Jurkat, Clone E6-1 (cell line): ENCODE measurements around the gene NDUFB8.

ENCODE experiments used
- DNase-seq: peaks from one replicate; pipeline ENCODE4 v3.0.0-alpha.2; 2011; ENCODE audit warnings: low read depth, low spot score
- H3K4me3 ChIP-seq: 2 replicates; pipeline ENCODE4 v1.5.1; 2011; ENCODE audit warnings: mild to moderate bottlenecking, low read length, control low read depth, moderate library complexity

The NDUFB8 gene

DNA sequence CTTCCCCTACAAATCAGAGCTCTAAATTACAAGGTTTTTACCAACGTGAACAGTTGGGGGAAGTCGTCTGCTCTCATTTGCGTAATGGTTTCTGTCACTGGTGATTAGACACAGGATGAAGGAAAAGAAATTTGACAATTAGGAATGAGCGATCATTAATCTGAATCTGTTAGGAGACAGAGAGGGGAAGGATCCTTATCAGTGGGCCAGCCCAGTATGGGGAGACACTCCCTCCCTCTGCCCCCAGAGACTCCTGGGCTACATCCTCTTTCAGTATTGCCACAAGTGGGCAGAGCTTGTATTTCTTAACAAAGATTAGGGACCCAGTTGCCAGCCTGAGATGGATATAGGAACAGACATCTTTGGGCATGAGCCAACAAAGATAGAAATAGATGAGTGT lies 21.5 kb upstream of the NDUFB8 start:
- no peak overlapping the region for H3K4me3 ChIP-seq
- DNase-seq: no peak

DNA sequence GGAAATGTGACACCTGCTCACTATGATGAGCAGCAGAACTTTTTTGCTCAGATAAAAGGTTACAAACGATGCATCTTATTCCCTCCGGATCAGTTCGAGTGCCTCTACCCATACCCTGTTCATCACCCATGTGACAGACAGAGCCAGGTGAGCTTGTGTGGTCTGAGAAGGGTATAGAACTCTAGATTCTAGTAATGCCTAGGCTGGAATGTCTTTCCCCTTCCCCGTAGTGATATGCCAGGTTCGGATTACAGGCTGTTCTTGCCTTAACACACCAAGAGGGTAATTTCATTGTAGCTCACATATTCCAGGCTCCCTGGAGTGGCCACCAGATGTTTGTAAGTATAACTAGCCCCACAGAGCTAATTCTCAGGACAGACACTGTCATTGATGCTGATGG lies 15.3 kb upstream of the NDUFB8 start:
- DNase-seq: no peak
- H3K4me3 ChIP-seq: no peak overlapping the region

DNA sequence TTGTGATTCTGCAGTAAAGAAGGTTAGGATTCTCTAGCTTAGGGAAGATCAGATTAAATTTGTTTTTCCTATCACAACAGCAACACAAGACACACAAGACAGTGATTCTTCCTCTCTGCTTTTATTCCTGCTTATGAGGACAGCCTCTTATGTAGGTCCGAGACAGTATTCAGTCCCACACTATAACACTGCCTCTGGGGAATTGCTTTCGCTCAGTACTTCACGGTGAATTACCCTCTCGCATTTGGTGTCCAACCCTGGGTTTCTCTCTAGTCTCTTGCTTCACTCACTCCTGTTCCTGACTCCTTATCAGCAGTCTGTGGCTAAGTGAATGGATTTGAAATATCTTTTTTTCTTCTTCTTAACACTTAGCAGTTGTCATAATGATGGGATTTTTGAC lies 7.8 kb upstream of the NDUFB8 start:
- no peak for DNase-seq
- no peak overlapping the region for H3K4me3 ChIP-seq

DNA sequence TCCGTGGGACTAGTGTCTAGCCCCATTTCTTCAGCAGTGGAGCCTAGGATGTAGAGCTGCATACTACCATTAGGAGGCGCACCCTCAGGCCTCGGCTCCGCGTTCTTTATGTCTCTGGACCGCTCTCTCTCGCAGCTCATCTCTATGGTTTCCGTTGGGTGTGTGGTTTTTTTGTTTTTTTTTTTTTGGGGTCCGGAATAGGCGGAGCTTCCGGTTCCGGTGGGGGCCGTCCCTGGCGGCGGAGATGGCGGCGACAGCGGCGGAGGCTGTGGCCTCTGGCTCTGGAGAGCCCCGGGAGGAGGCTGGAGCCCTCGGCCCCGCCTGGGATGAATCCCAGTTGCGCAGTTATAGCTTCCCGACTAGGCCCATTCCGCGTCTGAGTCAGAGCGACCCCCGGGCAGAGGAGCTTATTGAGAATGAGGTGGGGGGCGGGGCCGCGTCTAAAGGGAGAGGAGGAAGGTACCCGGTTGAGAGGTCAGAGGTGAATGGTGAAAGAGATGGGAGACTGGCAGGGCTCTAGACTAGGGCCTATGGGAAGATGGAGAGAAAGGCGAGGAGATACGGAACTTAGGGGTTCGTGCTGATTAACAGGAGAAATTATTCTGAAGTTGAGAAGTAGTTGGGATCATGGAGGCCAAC lies 6.2 kb upstream of the NDUFB8 start, which contains the start of gene HIF1AN:
HIF1AN (plus strand) TSS at position 229 of the 639 bp plus-strand sequence; CDS start at position 245, 16 bp downstream.
- DNase-seq: peak; percentile 97
- peak within 1 kb of the TSS; percentile 89 for H3K4me3 ChIP-seq

DNA sequence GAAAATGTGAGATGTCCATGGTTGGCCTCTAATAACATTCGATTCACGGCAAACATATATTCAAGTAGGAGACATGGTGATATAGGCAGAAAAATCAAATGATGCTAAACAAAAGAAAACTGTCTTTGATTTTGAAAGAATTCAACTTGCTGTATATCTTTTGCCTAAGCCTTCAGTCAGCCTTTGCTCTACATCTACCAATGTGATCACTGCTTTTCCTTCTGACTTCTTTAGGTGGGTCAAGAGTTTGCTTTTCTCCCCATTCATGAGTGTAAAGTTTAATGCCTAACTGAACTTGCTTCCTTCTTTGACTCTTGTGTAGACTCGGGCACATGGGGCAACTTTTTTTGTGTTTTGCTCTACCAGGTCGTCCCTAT lies 5.7 kb upstream of the NDUFB8 start:
- no peak for DNase-seq
- peak overlapping the region; percentile 89 for H3K4me3 ChIP-seq

DNA sequence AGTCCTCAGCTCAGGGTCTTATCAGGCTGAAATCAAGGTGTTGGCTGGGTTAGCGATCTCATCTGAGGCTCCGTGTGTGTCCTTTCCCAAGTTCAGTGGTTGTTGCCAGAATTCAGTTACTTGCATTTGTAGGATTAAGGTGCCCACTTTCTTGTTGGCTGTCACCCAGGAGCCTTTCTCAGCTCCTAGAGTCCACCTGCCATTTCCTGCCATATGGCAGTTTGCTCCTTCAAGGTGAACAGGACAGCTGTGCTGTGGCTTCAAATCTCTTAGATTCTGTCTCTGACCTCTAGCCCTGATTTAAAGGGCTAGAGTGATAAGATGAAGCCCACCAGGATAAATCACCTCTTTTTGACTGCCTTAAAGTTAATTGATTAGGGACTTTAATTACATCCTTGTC lies 5.1 kb upstream of the NDUFB8 start:
- no peak overlapping the region; the same call in 1 of the 2 replicates for H3K4me3 ChIP-seq
- DNase-seq: peak; percentile 74

DNA sequence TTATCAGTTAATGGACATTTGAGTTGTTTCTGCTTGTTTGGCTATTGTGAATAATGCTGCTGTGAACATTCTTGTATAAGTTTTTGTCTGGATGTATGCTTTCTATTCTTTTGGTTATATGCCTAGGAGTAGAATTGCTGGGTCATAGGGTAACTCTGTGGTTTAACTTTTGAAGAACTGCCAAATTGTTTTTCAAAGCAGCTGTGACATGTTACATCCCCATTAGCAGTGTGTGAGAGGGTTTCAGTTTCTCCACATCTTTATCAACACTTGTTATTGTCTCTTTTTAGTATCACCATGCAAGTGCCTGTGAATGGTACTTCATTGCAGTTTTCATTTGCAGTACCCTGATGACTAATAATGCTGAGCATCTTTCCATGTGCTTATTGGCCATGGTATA lies 2.1 kb upstream of the NDUFB8 start:
- H3K4me3 ChIP-seq: no peak overlapping the region
- DNase-seq: no peak

DNA sequence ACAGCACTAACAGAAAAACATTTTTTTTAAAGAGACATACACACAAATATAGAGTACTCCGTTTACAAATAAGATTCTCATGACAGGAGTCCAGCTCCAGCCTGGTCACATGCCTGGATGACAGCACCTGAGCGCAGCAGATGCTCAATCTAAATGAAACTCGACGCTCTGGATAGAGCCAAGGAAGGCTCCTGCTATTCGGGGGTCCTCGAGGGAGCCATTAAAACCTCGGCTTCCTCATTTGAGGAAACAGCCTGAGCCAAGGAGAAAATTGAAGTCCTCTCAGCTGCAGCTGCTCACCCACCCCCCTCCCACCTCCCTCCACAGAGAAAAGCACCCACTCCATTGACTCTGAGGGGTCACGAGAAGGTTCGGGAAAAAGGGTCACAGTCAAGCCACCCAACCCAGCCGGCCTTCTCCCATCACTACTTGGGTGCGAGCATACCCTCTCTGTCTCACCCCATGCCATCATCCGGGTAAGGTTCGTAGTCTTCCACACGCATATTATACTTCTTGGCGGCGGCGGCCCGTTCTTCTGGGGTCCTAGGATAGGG lies 673 bp downstream of the NDUFB8 start:
- no peak for DNase-seq
- H3K4me3 ChIP-seq: peak overlapping the region; percentile 80

DNA sequence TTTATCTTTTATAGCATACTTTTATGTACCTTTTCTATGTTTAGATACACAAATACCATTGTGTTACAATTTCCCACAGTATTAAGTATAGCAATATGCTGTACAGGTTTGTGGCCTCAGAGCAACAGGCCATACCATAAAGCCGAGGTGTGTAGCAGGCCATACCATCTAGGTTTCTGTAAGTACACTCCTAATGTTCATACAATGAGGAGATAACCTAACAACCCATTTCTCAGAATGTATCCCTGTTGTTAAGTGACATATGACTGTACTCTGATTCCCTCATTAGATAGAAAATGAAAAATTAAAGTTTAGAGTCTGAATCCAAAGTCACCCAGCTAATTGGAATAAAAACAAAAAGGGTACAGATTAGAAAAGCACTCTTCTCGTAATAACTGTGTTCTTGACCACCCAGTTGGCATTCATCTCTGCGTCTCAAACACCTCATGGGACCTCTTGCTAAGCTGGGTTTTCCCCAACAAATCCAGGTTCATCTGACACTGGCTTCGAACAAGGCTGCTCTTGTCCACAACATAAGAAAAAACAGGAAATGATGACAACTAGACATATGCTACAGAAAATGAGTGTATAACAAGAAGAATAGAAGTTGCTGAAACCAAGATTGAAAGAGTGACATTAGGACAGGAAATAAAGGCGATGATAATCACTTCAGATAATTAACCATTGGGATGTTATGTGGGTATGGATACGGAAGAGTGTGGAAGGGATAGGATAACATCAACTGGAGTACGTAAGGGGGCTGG lies 1.4 kb downstream of the NDUFB8 start:
- peak overlapping the region; percentile 80 for H3K4me3 ChIP-seq
- DNase-seq: no peak

DNA sequence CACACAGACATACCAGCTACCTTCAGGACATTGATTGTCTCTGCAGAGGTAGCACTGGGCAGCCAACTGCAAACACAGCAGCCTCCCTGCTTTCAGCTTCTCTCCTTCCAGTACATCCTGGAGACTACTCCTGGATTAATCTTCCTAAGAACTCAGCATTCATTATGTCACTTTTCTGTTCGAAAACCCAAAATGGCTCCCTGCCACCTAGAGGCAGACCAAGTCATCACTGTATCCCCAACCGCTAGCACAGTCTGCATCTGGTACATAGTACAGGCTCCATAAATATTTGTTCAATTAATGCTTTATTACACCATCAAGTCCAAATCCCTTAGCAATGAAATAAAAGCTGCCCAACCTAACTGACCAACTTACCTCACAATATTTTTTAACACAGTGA lies 5.0 kb downstream of the NDUFB8 start:
- H3K4me3 ChIP-seq: peak overlapping the region; percentile 11; the same call in 1 of the 2 replicates
- DNase-seq: no peak

DNA sequence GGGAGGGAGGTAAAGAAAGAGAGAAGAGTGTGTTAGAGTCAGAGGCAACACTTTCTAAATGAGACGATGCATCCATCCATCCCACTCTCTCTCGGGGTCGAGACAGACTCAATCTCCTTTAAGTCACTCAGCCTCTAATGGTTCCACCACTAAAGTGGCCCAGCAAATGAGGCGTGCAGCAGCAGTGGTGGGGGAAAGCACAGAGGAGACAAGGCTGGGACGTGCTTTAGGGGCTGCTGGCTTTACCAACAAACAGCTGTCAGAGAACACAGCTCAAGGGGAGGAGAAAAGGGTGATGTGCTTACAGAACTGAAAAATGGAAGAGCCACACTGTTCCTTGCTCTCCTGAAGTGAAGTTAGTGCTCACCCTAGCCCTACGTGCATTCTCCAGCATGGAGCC lies 5.5 kb downstream of the NDUFB8 start:
- peak overlapping the region; percentile 11; the same call in 1 of the 2 replicates for H3K4me3 ChIP-seq
- no peak for DNase-seq

DNA sequence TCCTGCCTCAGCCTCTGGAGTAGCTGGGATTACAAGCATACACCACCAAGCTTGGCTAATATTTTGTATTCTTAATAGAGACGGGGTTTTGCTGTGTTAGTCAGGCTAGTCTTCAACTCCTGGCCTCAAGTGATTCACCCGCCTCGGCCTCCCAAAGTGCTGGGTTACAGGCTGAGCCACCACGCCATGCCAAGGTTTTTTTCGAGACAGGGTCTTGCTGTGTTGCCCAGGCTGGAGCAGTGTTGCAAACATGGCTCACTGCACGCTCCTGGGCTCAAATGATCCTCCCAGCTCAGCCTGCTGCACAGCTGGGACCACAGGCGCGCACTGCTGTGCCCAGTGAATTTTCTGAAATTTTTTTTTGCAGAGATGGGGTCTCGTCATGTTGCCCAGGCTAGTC lies 6.7 kb downstream of the NDUFB8 start:
- no peak overlapping the region for H3K4me3 ChIP-seq
- no peak for DNase-seq

DNA sequence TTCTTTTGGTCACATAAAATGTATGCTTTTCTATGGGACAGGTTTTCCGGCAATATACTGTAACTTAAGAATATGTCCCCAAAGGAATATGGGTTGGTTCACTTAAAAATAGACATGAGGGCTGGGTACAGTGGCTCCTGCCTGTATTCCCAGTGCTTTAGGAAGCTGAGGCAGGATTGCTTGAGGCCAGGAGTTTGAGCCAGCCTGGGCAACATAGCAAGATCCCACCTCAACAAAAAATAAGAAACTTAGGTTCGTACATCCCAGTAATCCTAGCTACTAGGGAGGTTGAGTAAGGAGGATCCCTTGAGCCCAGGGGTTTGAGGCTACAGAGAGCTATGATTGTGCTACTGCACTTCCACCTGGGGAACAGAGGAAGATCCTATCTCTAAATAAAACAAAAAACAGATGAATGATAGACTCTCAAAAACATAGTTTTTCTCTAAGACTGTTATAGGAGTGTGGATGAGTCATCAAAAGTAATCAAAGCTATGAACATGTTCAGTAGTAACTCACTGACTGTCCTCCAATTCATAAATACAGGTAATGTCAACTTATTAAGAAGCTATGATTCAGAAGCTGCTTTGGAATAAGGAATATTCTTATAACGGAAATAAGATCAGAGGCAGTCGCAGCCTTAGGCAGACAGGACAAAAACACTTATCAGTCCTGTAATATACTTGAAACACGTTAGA lies 7.4 kb downstream of the NDUFB8 start:
- no peak for DNase-seq
- no peak overlapping the region for H3K4me3 ChIP-seq

DNA sequence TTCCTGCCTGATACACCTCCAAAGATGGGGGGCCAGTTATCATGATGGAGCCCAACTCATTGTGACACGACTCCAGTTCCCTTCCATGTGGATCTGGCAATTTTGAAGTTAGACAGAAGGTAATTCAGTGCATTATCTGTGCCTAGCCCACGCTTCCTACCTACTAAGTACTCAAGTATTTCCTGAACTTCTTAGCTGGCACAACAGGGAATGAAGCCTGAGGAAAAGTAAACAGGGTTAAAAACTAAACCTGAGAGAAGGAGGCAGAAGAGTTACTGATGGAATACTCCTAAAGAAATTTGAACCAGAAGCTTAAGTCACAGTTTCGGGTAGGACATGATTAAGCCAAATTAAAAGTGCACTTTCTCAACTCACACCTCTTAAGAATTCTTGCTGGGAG lies 8.9 kb downstream of the NDUFB8 start:
- no peak for DNase-seq
- H3K4me3 ChIP-seq: no peak overlapping the region

DNA sequence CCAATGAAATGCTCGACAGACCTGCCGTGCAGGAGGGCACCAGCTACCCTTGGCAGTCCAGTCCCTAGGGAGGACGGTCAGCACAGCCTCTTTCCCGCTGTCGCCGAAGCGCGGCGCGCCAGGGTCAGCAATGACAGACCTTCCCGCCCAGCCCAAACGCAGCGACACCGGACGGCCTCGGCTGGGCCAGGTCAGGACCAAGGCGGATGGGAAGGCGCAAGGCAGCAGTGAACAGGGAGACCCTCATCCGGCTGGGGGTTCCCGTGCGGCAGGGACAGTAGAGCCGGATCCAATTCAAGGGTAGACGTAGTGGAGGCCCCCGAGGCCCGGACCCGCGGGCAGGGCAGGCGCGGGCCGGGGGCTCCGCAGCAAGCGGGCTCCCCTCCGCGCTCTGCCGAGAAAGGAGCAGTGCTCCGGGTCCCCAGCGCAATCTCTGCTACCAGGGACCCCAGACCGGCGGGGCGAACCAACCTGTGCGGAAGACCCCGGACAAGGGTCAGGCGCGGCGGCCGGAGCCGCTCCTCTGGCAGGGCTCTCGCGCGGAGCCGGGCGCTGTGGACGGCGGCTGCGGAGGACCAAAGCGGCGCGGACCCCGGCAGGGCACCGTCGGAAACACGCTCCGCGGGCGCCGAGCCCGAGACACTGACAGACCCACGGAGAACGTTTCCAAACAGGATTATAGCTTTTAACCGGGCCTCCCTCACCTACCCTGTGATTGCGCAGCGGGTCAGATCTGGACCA lies 10.2 kb downstream of the NDUFB8 start, which contains the start of gene SEC31B:
SEC31B (minus strand) TSS at position 551 of the 741 bp plus-strand sequence. CDS start 2,909 bp downstream, outside the sequence.
- no peak within 1 kb of the TSS for H3K4me3 ChIP-seq
- no peak for DNase-seq

DNA sequence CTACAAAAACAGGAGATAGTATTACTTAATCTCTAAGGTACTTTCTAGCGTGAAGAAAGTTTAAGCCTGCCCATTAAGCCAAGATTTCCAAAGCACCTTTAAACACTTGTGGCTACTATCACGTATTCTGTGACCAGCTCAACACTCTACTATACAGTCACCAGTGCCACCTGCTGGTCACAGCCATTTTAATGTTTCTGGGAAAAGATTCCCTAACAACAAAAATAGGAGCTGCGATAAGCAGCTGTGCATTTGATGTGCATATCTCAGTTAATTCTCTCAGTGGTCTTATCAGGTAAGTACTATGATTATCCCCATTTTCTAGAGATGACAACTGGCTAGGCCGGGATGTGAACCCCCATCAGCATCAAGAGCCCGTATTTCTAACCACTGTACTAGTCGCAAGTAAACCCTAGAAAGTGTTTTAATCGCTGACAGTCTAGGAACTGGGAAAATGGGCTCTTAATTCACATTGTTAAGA lies 10.9 kb downstream of the NDUFB8 start:
- DNase-seq: peak; percentile 63

DNA sequence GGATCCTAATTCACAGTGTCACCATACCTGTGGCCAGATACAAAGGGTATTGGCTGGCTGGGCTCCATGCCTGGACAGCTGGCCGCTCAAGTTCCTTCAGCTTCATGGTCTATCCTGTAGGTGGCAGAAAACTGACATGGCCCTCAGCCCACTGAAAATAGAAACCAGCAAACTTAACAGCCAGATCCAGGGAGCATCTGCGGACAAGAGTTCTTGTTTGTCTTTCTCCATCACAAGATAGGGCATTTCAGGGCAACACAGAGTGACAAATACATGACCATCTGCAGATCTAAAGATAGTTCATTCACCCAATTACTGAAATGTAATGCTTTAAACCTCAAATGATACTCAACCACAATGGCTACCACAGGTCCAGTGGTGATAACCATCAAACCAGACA lies 12.8 kb downstream of the NDUFB8 start:
- DNase-seq: no peak
- H3K4me3 ChIP-seq: no peak overlapping the region

More for the DNA sequence above, 10.9 kb downstream of the NDUFB8 start:
- no peak overlapping the region for H3K4me3 ChIP-seq

DNA sequence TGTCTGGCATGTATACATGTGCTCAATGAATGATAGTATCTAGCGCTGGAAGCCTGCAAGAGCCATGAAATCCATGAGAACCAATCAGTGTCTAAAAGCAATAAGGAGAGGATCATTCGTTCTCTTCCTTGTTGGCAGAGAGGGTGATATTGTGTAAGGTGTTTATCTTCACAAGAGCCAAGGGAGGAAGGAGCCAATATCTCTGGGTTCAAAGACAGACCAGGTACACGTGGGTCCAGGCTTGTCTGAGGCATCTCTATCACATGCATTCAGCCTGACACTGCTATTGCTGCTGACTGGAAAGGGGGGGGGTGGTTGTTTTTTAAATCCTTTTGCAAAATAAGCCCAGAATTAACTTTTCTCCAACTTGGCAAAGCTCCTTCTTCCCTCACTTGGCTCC lies 14.1 kb downstream of the NDUFB8 start:
- DNase-seq: no peak
- H3K4me3 ChIP-seq: no peak overlapping the region
